Endothelial cell of umbilical vein (primary cell): Measurements from ENCODE around the gene LYVE1. TPM values are rescaled to one million over a fixed set of nuclear protein-coding genes. Genes with fewer than 3 reads are reported as not detected.

Experiments used
- BruUV-seq: library from RNA; stranded (reverse); fragments of 400-500 nt; replicated peaks from 2 replicates; lab custom pipeline; 2021; lab: Mats Ljungman, UMichigan
- CTCF ChIA-PET: fragments of 300-600, 350-600 bp; sonication (Branson Sonifier 250); formaldehyde crosslinking; loops from one replicate; lab custom pipeline; 2021; ENCODE audit warnings: antibody characterized with exemption, inconsistent platforms; lab: Charles Lee
- POLR2A ChIA-PET: fragments of 300-600, 350-600 bp; sonication (Branson Sonifier 250); formaldehyde crosslinking; loops from one replicate; lab custom pipeline; 2021; ENCODE audit warnings: antibody characterized with exemption, inconsistent platforms; lab: Charles Lee
- DNase-seq: peaks from one replicate; pipeline ENCODE4 v3.0.0-alpha.2; 2011; ENCODE audit warnings: low read depth, low spot score
- FAIRE-seq: peaks from 2 replicates; lab custom pipeline; 2011; peaks lifted over from hg19 to GRCh38; lab: Jason Lieb, UNC
- H2AFZ ChIP-seq: 2 replicates; pipeline ENCODE4 v1.6.0; 2012; ENCODE audit warnings: low read depth, low read length, control low read depth, inconsistent platforms
- H3K27ac ChIP-seq: 2 replicates; pipeline ENCODE4 v1.5.1; 2011; ENCODE audit warnings: low read depth, mild to moderate bottlenecking, control low read depth, low read length, moderate library complexity; ENCODE audit not compliant: insufficient read depth
- H3K27me3 ChIP-seq, 2 experiments: 2 replicates each; pipeline versions ENCODE4 v1.6.0 to v1.6.1; 2011; ENCODE audit warnings: low read length in 2 of 2, mixed read lengths in 1 of 2; ENCODE audit not compliant: control insufficient read depth in 2 of 2, insufficient read depth in 2 of 2
- H3K36me3 ChIP-seq, 2 experiments: 2 replicates in 1 of 2; 3 replicates in 1 of 2; pipeline ENCODE4 v1.5.1; 2011; ENCODE audit warnings: low read length in 2 of 2, mild to moderate bottlenecking in 1 of 2, moderate library complexity in 1 of 2; ENCODE audit not compliant: control insufficient read depth in 2 of 2, insufficient read depth in 2 of 2; ENCODE audit errors: extremely low read depth in 1 of 2
- H3K4me1 ChIP-seq: 3 replicates; pipeline ENCODE4 v1.5.1; 2011; ENCODE audit warnings: mild to moderate bottlenecking, low read length; ENCODE audit not compliant: control insufficient read depth, insufficient read depth; ENCODE audit errors: extremely low read depth
- H3K4me2 ChIP-seq: 2 replicates; pipeline ENCODE4 v1.6.1; 2011; ENCODE audit warnings: low read length, control low read depth, mixed read lengths; ENCODE audit not compliant: insufficient read depth
- H3K4me3 ChIP-seq, 3 experiments: fragments of 200-600 bp in 1 of 3; sonication (generic), shearing (Covaris generic) in 1 of 3; replicated peaks in 1 of 3; 2 replicates each; pipeline ENCODE4 v1.5.1; 2011 to 2016; ENCODE audit warnings: control low read depth in 3 of 3, low read length in 3 of 3, mild to moderate bottlenecking in 2 of 3, inconsistent platforms in 1 of 3, low read depth in 1 of 3, moderate library complexity in 1 of 3; ENCODE audit not compliant: insufficient read depth in 1 of 3
- H3K79me2 ChIP-seq: 2 replicates; pipeline ENCODE4 v1.6.0; 2012; ENCODE audit warnings: low read length, inconsistent platforms; ENCODE audit not compliant: control insufficient read depth, insufficient read depth
- H3K9ac ChIP-seq: replicated peaks from 2 replicates; pipeline ENCODE3; 2011; ENCODE audit warnings: low read length, control low read depth; ENCODE audit not compliant: insufficient read depth; ENCODE audit errors: extremely low read depth
- H3K9me1 ChIP-seq: replicated peaks from 3 replicates; pipeline ENCODE4 v1.6.0; 2011; ENCODE audit warnings: mild to moderate bottlenecking, low read length; ENCODE audit not compliant: control insufficient read depth, insufficient read depth; ENCODE audit errors: extremely low read depth
- H3K9me3 ChIP-seq: replicated peaks from 2 replicates; pipeline ENCODE4 v1.5.1; 2012; ENCODE audit warnings: low read length, inconsistent platforms; ENCODE audit not compliant: control insufficient read depth, insufficient read depth
- H4K20me1 ChIP-seq: replicated peaks from 2 replicates; pipeline ENCODE3; 2011; ENCODE audit warnings: mild to moderate bottlenecking, low read length; ENCODE audit not compliant: control insufficient read depth, insufficient read depth; ENCODE audit errors: extremely low read depth
- CTCF ChIP-seq, 2 donors: IDR thresholded peaks; 1 replicate in 1 of 2; 2 replicates in 1 of 2; pipeline ENCODE4 v1.5.1; 2011; ENCODE audit warnings: low read length in 2 of 2, mild to moderate bottlenecking in 2 of 2, moderate library complexity in 2 of 2, control low read depth in 1 of 2, inconsistent platforms in 1 of 2, low read depth in 1 of 2; ENCODE audit not compliant: insufficient read depth in 1 of 2; ENCODE audit errors: extremely low read depth in 1 of 2
- EZH2 ChIP-seq: IDR thresholded peaks from 2 replicates; pipeline ENCODE4 v1.6.1; 2012; ENCODE audit warnings: borderline replicate concordance, low read depth, mild to moderate bottlenecking, moderate library complexity, low read length, inconsistent platforms; ENCODE audit not compliant: severe bottlenecking
- FOS ChIP-seq: IDR thresholded peaks from 2 replicates; pipeline ENCODE4 v1.6.1; 2011; ENCODE audit warnings: mild to moderate bottlenecking, low read length, moderate library complexity, borderline replicate concordance; ENCODE audit not compliant: insufficient read depth
- GATA2 ChIP-seq: IDR thresholded peaks from 2 replicates; pipeline ENCODE4 v1.7.0; 2011; ENCODE audit warnings: low read depth, mild to moderate bottlenecking, moderate library complexity, mixed read lengths, low read length; ENCODE audit not compliant: insufficient read length, insufficient read depth
- JUN ChIP-seq: IDR thresholded peaks from 2 replicates; pipeline ENCODE4 v1.6.1; 2011; ENCODE audit warnings: borderline replicate concordance, low read depth; ENCODE audit not compliant: insufficient read length, insufficient read depth
- MAX ChIP-seq: IDR thresholded peaks from 2 replicates; pipeline ENCODE4 v1.6.1; 2011; ENCODE audit not compliant: insufficient read depth, insufficient read length
- MYC ChIP-seq: IDR thresholded peaks from one replicate; pipeline ENCODE4 v1.6.1; 2011; ENCODE audit warnings: mild to moderate bottlenecking, low read depth, low read length
- POLR2A ChIP-seq: IDR thresholded peaks from 2 replicates; pipeline ENCODE4 v1.6.1; 2012; ENCODE audit warnings: low read depth, mild to moderate bottlenecking, control low read depth, low read length
- POLR2AphosphoS5 ChIP-seq: IDR thresholded peaks from 2 replicates; pipeline ENCODE4 v1.6.1; 2012; ENCODE audit warnings: low read depth, mild to moderate bottlenecking, control low read depth, low read length, moderate library complexity; ENCODE audit not compliant: insufficient read depth
- dilution Hi-C: fragments of 300-500 bp; cut with MboI; formaldehyde crosslinking; loops from one replicate; pipeline ENCODE4 v1.15.0; 2019; ENCODE audit warnings: low sequenced_read_pairs; ENCODE audit not compliant: extremely low pct_ligation_motif_present
- intact Hi-C: fragments of 100-400 bp; cut with micrococcal nuclease; formaldehyde crosslinking; loops from one replicate; pipeline ENCODE4 v1.10.0; 2022
- polyA plus RNA-seq, 4 experiments: library from polyadenylated mRNA; depleted of rRNA in 3 of 4; stranded (reverse) in 3 of 4; unstranded in 1 of 4; fragments of >200 nt; gene quantifications; 2 replicates each; pipeline versions ENCODE4 v1.2.1 to v1.2.3, GENCODE V29; 2011 to 2012; ENCODE audit warnings: missing spikeins in 1 of 4
- total RNA-seq: library from RNA; stranded (reverse); gene quantifications from 2 replicates; pipeline ENCODE4 v1.2.3, GENCODE V29; 2021

Gene LYVE1
- total and polyA plus RNA-seq, 2 donors (not counting 3 experiments of a cell fraction or from before 2014, with no cell fraction given) = 4.6 to 7.6 TPM

GRCh38 chr11:10588904-10589303 lies 20.4 kb upstream of the LYVE1 start:
- CTCF ChIA-PET = interaction anchor here (1.2 kb wide), 1 partner anchor 19 kb away, joined by 3 read pairs; no protein-coding TSS in a partner anchor
- BruUV-seq = no TSS peak

More at GRCh38 chr11:10588904-10589303, 20.4 kb upstream of the LYVE1 start:
- Histone ChIP-seq H3K9me1 (no peaks in the 10 kb centered on the region), H3K36me3 (no peaks in the 10 kb centered on the region), H2AFZ (no peak overlapping the region), H3K27ac (no peak overlapping the region), H3K79me2 (no peaks in the 10 kb centered on the region), H3K27me3 (no peaks in the 10 kb centered on the region), H4K20me1 (no peaks in the 10 kb centered on the region), H3K4me2 (no peak overlapping the region), H3K4me3 (no peak overlapping the region), H3K9ac (no peak overlapping the region), H3K4me1 (peaks cover 25% of the 10 kb centered on the region), H3K9me3 (no peaks in the 10 kb centered on the region)
- TF ChIP-seq POLR2A (no peak), MYC (no peak), EZH2 (no peak), GATA2 (no peak), FOS (no peak), JUN (no peak), MAX (no peak), CTCF (IDR thresholded peaks at IDR 0.05; ENCODE audit: extremely low read depth in 1 of 2, insufficient read depth in 1 of 2, low read depth in 1 of 2, low read length in 2 of 2) (no peak), POLR2AphosphoS5 (no peak)
- no peak for FAIRE-seq
- no peak for DNase-seq
- intact Hi-C loops = no loop called here
- POLR2A ChIA-PET = no interaction called here
- dilution Hi-C loops = no loop called here
